Stimulated activated CD4-positive, alpha-beta T cell treated with anti-CD3 and anti-CD28 coated beads, Interleukin-4, amount 100 ng/mL, for 48 hours (primary cell): Measurements from ENCODE around the gene ADCY3.

Source experiments
- DNase-seq, 2 donors: peaks; one replicate each; pipeline ENCODE4 v3.0.0-alpha.2; 2020; ENCODE audit warnings: low read depth in 2 of 2

ADCY3 gene

DNA sequence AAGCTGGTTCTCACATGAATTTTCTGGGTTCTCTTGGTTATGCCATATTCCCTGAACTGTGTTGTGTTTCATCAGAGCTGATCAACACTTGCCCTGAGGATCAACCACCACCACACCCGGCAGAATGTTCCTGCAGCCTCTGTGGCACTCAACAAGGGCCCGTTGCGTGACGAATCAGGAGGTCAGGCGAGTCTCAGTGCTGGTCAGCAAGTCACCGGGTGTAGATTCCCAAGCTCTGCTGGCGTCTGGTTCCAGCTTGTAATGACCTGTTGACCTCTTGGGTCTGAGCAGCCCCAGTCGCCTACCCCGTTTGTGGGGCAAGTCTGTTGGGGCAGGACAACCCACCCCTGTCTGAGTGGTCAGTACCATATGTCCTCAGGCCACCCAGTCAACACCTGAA is 46.0 kb downstream of the ADCY3 start:
- DNase-seq: no peak

DNA sequence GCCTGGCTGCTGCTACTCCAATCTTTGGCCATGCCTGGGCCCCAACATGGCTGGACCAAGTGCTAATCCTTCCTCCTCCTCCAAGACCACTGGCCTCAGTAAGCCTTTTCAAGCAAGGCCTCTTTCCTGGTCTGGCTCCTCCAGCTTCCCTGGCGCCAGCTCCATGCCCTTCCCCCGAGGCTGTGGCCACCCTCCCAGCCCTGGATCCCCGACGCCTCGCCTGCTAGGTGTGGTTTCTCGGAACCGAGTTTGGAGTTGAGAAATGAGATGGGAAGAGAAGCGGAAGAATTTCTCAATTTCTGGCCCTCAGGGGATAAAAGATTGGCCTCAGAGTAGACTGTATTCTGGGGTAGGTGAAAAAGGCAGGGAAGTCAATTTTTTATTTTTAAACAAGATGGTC is 46.4 kb downstream of the ADCY3 start:
- DNase-seq: no peak

DNA sequence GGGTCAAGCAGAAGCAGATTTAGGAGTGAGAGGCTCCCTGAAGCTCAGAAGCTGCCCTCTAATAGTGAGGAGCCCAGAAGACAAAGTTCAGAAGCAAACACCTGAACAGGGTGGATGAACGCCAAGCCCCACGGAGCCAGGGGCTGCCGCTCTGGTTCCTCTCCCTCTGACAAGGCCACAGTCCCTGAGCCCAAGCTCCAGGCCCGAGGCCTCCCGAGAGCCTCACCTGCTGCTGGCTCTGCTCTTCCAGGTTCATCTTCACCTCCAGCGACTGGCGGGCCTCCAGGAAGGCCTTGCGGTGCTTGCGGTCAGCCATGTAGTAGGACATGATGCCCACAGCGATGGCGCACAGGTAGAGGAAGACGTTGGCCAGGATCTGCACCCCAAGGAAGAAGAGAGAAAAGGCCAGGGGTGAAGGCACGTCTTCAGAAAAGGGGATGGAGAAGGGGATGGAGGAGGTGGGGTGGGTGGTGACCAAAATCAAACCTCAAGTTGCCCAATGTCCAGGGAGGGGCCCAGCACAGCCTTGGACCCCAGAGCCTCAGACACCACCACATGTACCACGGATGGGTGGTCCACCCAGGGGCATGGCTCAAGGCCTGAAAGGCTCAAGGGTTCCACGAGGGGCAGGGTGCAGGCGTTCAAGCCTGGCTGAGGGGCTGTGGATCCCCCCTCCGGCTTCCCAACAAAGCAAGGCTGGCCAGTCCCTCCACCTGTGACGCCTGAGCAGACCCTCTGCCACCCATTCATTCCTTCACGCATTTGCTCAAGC is 47.5 kb downstream of the ADCY3 start:
- DNase-seq: no peak

DNA sequence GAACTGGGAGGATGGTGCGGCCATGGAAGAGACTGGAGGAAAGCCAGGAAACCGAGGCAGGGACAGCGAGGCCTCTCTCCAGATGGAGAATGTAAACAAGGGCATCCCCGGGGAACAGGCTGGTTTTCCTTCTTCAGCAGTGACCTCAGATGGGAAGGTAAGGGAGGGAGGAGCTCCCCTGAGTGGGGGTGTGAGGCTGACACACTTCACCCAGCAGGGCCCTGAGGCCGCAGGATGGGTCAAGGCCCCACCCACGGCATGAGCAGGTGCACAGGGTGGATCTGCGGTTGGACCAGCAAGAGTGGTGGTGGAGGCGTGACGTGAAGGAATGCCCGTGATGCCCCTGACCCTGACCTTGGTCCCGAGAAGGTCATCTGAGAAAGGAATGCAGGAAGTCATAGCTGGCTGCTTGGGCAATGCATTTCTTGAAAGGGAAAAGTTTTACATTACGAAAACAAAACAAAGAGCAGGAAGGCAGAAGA is 48.1 kb downstream of the ADCY3 start:
- DNase-seq: no peak

GRCh38 chr2:24870891-24871705 is 48.9 kb downstream of the ADCY3 start:
- DNase-seq: no peak

DNA sequence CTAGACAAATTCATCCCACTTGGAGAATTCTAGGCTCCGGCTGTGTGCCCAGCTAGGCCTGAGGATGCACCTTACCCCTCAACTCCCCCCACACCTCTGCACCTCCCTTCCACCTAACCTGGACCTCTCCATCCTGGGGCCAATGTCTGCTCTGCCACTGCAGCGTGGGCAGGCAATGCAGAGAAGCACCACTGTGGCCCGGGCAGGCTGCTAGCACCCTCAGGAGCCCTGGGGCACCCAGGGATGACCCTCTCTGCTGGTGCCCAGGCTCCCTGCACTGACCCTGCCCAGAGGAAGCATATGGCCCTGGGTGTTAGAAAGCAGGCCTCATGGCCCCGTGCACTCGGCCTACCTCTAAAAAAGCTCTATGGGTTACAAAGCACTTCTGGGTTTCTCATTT is 49.6 kb downstream of the ADCY3 start:
- no peak for DNase-seq

GRCh38 chr2:24866946-24867345 is 53.1 kb downstream of the ADCY3 start:
- DNase-seq: no peak

- DNase-seq: no peak
Observed at GRCh38 chr2:24863641-24864040, 56.4 kb downstream of the ADCY3 start.

- no peak for DNase-seq
Observed at GRCh38 chr2:24861500-24861899, 58.5 kb downstream of the ADCY3 start.

DNA sequence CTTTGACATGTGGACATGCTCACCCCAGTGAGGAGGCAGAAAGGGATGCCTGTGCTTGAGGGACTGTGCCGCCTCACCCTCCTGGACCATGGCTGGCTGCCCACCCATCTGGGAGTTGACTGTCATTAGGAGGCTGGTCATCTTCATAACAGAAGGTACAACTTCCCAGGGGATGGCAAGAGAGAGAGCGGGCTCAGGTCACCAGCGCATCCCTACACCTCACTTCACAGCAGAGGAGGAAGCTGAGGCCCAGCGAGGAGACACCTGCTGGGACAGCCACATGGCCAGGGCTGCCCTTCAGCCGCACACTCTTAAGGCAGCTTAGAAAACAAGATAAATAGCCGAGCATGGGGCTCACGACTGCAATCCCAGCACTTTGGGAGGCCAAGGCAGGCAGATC is 59.4 kb downstream of the ADCY3 start:
- no peak for DNase-seq

- no peak for DNase-seq
Observed at GRCh38 chr2:24859968-24860600, 60.0 kb downstream of the ADCY3 start.

DNA sequence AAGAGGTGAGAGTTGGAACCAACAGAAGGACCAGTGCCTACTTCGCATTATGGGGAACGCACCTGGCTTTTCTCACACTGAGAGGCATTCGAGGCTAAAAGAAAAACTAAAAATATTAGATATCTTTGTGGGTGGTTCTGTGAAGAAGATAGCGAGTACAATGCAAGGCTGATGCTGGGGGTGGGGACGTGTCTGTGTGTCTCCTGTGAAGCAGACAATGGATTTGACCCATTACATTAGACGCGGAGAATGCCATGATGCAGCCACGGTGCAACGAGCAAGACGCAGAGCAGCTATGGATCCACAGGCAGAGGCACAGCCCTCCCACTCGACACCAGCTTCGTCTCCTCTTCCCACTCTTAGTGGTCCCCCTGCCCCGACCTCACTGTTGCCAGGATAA is 61.0 kb downstream of the ADCY3 start:
- DNase-seq: no peak

DNA sequence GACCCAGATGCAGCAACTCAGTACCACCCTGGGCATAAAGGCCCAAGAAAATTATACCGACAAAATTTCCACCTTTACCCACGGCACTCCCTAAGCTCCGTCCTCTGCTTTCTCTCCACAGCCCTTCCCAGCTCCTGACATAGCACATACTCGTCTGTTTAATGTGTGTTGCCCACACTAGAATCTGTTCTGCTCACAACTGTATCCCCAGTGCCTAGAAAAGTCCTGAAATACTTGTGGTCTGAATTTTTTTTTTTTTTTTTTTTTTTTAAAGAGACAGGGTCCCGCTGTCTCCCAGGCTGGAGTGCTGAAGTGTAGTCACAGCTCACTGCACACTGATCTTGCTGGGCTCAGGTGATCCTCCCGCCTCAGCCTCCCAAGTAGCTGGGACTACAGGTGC is 62.3 kb downstream of the ADCY3 start:
- no peak for DNase-seq

DNA sequence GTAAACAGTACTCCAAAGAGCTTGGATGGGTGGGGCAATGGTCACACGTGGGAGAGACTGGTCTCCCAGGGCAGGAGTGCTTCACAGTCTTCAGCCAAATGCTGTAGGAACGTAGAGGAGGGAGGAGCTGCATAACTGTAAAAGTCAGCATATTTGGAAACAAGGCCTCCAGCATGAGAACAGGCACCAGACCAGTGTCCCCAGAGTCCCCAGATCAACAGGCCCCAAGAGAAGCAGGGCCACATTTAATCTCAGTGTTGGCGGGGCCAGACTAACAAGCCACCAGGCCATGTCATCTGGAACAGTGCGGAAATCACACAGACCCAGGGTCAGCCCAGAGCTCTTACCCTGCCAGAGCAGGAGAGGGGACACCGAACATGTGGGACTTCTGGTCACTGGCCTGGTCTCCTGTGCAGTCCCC is 63.2 kb downstream of the ADCY3 start:
- DNase-seq: no peak

- no peak for DNase-seq
Observed at GRCh38 chr2:24855726-24856125, 64.3 kb downstream of the ADCY3 start.

DNA sequence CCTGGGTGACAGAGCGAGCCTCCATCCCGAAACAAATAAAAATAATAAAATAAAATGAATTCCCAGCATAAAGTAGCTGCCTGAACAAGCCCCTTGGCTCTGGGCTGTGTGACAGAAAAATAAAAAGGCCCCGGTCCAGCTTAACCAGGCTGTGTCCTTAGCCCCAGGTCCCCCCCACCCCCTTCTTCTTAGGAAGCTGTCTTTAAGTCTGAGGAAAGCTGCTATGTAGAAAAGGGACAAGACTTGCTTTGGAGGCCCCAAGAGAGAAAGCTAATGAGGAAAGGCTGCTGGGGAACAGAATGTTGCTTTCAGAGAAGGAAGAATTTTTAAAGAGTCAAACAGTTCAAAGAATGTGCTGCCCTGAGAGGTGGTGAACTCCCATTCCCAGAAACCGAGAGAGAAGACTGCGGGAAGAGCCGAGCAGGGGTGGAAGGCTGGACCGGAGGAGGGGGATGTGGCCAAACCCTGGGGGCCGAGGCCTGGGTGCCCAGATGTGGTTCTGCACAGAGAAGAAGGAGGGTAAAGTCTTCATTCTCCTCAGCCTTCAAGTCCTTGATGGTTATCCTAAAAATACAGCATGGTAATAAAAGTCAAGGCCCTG is 64.9 kb downstream of the ADCY3 start:
- no peak for DNase-seq

- no peak for DNase-seq
Observed at GRCh38 chr2:24853996-24854395, 66.0 kb downstream of the ADCY3 start.

GRCh38 chr2:24853046-24853445 is 67.0 kb downstream of the ADCY3 start:
- no peak for DNase-seq

GRCh38 chr2:24852431-24853020 is 67.5 kb downstream of the ADCY3 start:
- DNase-seq: no peak

DNA sequence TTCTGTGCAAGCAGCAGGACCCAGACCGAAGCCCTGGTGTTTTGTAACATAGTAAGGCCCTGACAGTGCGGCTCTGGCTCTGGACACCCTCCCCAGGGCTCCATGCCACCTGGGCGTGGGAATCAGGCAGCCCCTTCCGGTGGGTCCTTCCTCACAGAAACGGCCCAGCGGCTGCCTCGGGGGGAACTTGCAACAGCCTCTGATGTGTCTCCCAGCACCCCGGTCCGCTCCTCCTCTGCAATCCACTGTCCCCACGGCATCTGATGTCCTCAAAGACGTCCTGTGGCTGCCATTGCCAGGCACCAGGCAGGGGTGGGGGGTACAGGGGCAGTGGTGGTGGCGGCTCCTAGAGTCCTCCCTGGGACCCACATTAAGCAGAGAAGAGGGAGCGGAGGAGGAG is 68.0 kb downstream of the ADCY3 start:
- no peak for DNase-seq

GRCh38 chr2:24850944-24851343 is 69.1 kb downstream of the ADCY3 start:
- DNase-seq: no peak

- DNase-seq: no peak
Observed at GRCh38 chr2:24845691-24846090, 74.3 kb downstream of the ADCY3 start.
